ENCODE results near the gene ADAMTS17. TPM values are rescaled to one million over a fixed set of nuclear protein-coding genes. Genes with fewer than 3 reads are reported as not detected.

Gene ADAMTS17
- total RNA-seq, 1 donor: 0.81 TPM

- no peak for DNase-seq (ENCODE audit: low read depth)
- H3K4me3 ChIP-seq (ENCODE audit: low read depth, low read length): no peak overlapping the region
- no peak for TF ChIP-seq CTCF (IDR thresholded peaks at IDR 0.05; ENCODE audit: insufficient read depth, low read length)
Measured at GRCh38 chr15:100005715-100006114, 336.1 kb downstream of the ADAMTS17 start.

- DNase-seq (ENCODE audit: low read depth): no peak
- H3K4me3 ChIP-seq (ENCODE audit: low read depth, low read length): no peak overlapping the region
Measured at GRCh38 chr15:100005013-100005412, 336.8 kb downstream of the ADAMTS17 start.

GRCh38 chr15:100002787-100003536, 338.8 kb downstream of the ADAMTS17 start:
- no peak overlapping the region for H3K4me3 ChIP-seq (ENCODE audit: low read depth, low read length)
- DNase-seq (ENCODE audit: low read depth): no peak
- no peak for TF ChIP-seq CTCF (IDR thresholded peaks at IDR 0.05; ENCODE audit: insufficient read depth, low read length)

More at GRCh38 chr15:100005013-100005412, 336.8 kb downstream of the ADAMTS17 start:
- no peak for TF ChIP-seq CTCF (IDR thresholded peaks at IDR 0.05; ENCODE audit: insufficient read depth, low read length)

- H3K4me3 ChIP-seq (ENCODE audit: low read depth, low read length): no peak overlapping the region
- TF ChIP-seq CTCF (IDR thresholded peaks at IDR 0.05; ENCODE audit: insufficient read depth, low read length): no peak
- no peak for DNase-seq (ENCODE audit: low read depth)
Measured at GRCh38 chr15:100002086-100002620, 339.6 kb downstream of the ADAMTS17 start.

GRCh38 chr15:100001405-100001804, 340.4 kb downstream of the ADAMTS17 start:
- no peak for DNase-seq (ENCODE audit: low read depth)
- H3K4me3 ChIP-seq (ENCODE audit: low read depth, low read length): no peak overlapping the region
- TF ChIP-seq CTCF (IDR thresholded peaks at IDR 0.05; ENCODE audit: insufficient read depth, low read length): no peak

- no peak overlapping the region for H3K4me3 ChIP-seq (ENCODE audit: low read depth, low read length)
- no peak for DNase-seq (ENCODE audit: low read depth)
- no peak for TF ChIP-seq CTCF (IDR thresholded peaks at IDR 0.05; ENCODE audit: insufficient read depth, low read length)
Measured at GRCh38 chr15:99999282-100000070, 342.3 kb downstream of the ADAMTS17 start.
